ENCODE data around the gene FASTKD1. TPM values are rescaled to one million over a fixed set of nuclear protein-coding genes. Genes with fewer than 3 reads are reported as not detected.
A peak's percentile ranks its signal among the peaks of the same experiment; 100 is the strongest.

The FASTKD1 gene
- total RNA-seq, 4 donors from 2014 or later: 8.3 to 15.4 (median 11.0) TPM

- Histone ChIP-seq H3K9me3 (no peaks in the 10 kb centered on the region), H3K27ac (replicated peaks in 1 of 4) (no peak overlapping the region), H3K27me3 (no peaks in the 10 kb centered on the region), H3K36me3 (peaks cover 7 to 55% (median 34%) of the 10 kb centered on the region in 4 donors), H3K4me1 (no peaks in the 10 kb centered on the region), H3K4me3 (no peak overlapping the region)
- intact Hi-C loops (cut with DNase I): loop anchor here (10.0 kb wide), 1 partner anchor 397 kb away; no protein-coding TSS in a partner anchor
- no peak for DNase-seq (ENCODE audit: extremely low spot score)
- 14% methylated on average over 2 of the region's 2 CpGs for WGBS
- TF ChIP-seq EP300 (IDR thresholded peaks at IDR 0.05): no peak
- no peak for TF ChIP-seq POLR2AphosphoS5 (IDR thresholded peaks at IDR 0.05)
- peak; percentile 65 to 88 (median 79) for TF ChIP-seq CTCF (IDR thresholded peaks at IDR 0.05)
- no peak for TF ChIP-seq POLR2A (IDR thresholded peaks at IDR 0.05; ENCODE audit: low read depth)
These were observed 45.4 kb downstream of the FASTKD1 start for GRCh38 chr2:169528271-169528701.

- intact Hi-C loops (cut with DNase I): loop anchor here (10.0 kb wide), 1 partner anchor 398 kb away; no protein-coding TSS in a partner anchor
- Histone ChIP-seq H3K9me3 (no peaks in the 10 kb centered on the region), H3K4me1 (no peaks in the 10 kb centered on the region), H3K36me3 (peaks cover 7 to 57% (median 34%) of the 10 kb centered on the region in 4 donors), H3K27me3 (no peaks in the 10 kb centered on the region), H3K4me3 (no peak overlapping the region), H3K27ac (replicated peaks in 1 of 4) (no peak overlapping the region)
- TF ChIP-seq EP300 (IDR thresholded peaks at IDR 0.05) (no peak), POLR2A (IDR thresholded peaks at IDR 0.05; ENCODE audit: low read depth) (no peak), CTCF (IDR thresholded peaks at IDR 0.05) (no peak), POLR2AphosphoS5 (IDR thresholded peaks at IDR 0.05) (no peak)
- no peak for DNase-seq (ENCODE audit: extremely low spot score)
These were observed 47.2 kb downstream of the FASTKD1 start for GRCh38 chr2:169526451-169526850.

GRCh38 chr2:169525434-169525833 is 48.2 kb downstream of the FASTKD1 start:
- no peaks in the 10 kb centered on the region for H3K9me3 ChIP-seq
- no peaks in the 10 kb centered on the region for H3K4me1 ChIP-seq
- no peak overlapping the region for H3K27ac ChIP-seq (replicated peaks in 1 of 4)
- intact Hi-C loops (cut with DNase I): loop anchor here (10.0 kb wide), 1 partner anchor 399 kb away; no protein-coding TSS in a partner anchor
- H3K27me3 ChIP-seq: no peaks in the 10 kb centered on the region
- 75% methylated on average over 2 of the region's 2 CpGs for WGBS
- no peak overlapping the region for H3K4me3 ChIP-seq
- no peak for DNase-seq (ENCODE audit: extremely low spot score)
- H3K36me3 ChIP-seq: peaks cover 4 to 57% (median 35%) of the 10 kb centered on the region in 4 donors
- TF ChIP-seq POLR2AphosphoS5 (IDR thresholded peaks at IDR 0.05): no peak
- no peak for TF ChIP-seq POLR2A (IDR thresholded peaks at IDR 0.05; ENCODE audit: low read depth)
- TF ChIP-seq EP300 (IDR thresholded peaks at IDR 0.05): no peak
- no peak for TF ChIP-seq CTCF (IDR thresholded peaks at IDR 0.05)

- WGBS: 70% methylated on average over 5 of the region's 5 CpGs
- intact Hi-C loops (cut with DNase I): loop anchor here (10.0 kb wide), 1 partner anchor 401 kb away; no protein-coding TSS in a partner anchor
- H3K36me3 ChIP-seq: peaks cover 0 to 43% (median 21%) of the 10 kb centered on the region in 4 donors
These were observed 50.0 kb downstream of the FASTKD1 start for GRCh38 chr2:169523681-169524080.

More at GRCh38 chr2:169523681-169524080, 50.0 kb downstream of the FASTKD1 start:
- no peaks in the 10 kb centered on the region for H3K9me3 ChIP-seq
- H3K4me1 ChIP-seq: no peaks in the 10 kb centered on the region
- no peaks in the 10 kb centered on the region for H3K27me3 ChIP-seq
- no peak overlapping the region for H3K27ac ChIP-seq (replicated peaks in 1 of 4)
- TF ChIP-seq CTCF (IDR thresholded peaks at IDR 0.05): no peak
- no peak for TF ChIP-seq POLR2AphosphoS5 (IDR thresholded peaks at IDR 0.05)
- no peak for TF ChIP-seq EP300 (IDR thresholded peaks at IDR 0.05)
- no peak for TF ChIP-seq POLR2A (IDR thresholded peaks at IDR 0.05; ENCODE audit: low read depth)
- H3K4me3 ChIP-seq: no peak overlapping the region
- DNase-seq (ENCODE audit: extremely low spot score): no peak
